HUDEP-2 (cell line): ENCODE data around the gene WNT6.

Source experiments
- DNase-seq, 76 experiments: peaks; one replicate each; lab custom pipeline; 2025; ENCODE audit not compliant: unreplicated experiment in 76 of 76; lab: John Stamatoyannopoulos, UW

WNT6 gene

DNA sequence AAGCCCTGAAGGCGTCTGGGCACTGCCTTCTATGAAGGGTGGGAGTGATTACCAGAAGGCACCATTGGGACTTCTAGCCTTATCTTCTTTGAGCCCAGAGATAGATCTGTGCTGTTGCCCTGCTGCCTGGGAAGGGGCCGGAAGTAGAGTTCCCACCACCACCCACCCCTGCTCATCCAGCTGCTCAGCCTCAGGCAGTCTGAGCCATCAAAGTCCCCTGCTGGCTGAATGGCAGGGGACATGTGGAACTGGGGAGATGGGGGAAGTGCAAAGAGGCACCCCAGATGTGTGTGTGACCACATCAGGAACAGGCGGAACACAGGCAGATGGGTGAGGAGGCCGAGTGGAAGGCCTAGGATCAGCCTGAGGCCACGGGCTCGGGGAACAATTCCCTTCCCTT lies 17.7 kb downstream of the WNT6 start:
- DNase-seq, result peak in 13 of 76 experiments; percentile 1 to 53 (median 19)

DNA sequence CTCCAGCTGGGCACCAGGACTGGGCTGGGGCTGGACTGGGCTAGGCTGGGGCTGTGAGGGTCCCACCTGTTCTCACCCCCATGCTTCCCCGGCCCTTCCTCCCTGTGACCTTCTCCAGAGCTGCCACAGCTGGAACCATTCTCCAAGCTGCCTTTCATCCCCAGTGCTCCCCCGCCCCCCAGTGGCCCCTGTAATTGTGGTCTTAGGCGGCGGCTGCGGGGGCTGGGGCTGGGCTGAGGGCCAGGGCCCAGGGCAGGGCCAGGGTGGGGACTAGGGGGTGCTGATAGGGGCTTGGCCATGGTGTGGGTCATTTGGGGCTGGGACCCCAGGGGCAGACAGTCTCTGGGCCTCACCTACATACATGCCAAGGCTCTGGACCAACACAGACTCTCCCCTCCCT lies 18.3 kb downstream of the WNT6 start:
- DNase-seq, result no peak

DNA sequence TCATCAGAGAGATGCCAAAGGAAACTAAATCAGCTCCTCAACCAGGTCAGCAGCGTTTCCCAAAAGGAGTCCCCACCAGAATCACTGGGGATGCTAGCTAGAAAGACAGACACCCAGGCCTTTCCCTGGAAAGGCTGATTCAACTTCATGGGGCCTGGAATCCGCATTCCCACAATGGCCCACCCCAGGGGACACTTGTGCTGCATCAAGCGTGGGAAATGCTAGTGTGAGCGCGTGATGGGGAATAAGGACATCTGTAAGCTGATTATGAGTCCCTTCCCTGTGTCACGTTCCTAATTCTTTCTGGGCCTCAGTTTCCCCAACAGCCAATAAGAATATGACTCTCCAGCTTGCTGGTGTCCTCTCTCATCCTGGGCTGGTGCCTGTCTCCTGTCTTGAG lies 18.9 kb downstream of the WNT6 start:
- no peak for DNase-seq

DNA sequence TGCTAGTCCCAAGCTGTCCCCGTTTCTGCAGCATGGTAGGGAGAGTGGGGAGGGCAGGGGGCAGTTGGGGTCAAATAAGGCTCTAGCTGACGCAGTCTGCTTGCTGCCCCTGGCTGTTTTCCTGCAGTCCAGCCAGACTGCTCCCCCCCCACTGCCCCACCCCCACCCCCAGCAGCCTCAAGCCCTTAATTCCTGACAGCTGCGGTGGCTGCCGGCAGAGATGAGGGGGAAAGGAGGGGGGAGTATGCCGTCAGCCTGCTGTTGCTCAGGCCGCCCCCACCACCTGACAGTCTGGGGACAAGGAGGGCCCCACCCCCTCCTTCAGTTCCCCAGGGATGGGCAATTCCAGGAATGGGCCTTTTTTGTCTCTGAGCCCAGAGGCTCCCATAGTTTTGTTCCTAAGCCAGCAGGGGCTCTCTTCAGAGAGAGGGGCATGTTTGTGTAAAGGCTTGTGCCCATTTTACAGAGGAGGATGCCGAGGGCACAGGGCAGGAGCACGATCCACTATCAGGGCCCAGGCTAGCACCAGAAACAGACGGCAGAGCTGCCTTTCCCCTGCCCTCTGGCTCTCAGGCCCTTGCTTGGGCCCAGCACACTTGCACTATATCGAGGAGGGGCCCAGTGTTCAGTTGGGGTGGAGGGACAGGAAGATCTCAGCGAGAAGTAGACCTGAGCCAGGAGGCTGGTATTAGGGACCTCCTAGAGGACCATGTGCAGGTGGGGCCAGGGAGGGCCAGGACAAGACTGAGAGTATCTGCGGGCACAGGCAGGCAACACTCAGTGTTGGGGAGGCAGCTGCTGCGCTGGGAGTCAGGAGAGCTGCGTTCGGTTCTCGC lies 19.5 kb downstream of the WNT6 start:
- DNase-seq, result no peak

DNA sequence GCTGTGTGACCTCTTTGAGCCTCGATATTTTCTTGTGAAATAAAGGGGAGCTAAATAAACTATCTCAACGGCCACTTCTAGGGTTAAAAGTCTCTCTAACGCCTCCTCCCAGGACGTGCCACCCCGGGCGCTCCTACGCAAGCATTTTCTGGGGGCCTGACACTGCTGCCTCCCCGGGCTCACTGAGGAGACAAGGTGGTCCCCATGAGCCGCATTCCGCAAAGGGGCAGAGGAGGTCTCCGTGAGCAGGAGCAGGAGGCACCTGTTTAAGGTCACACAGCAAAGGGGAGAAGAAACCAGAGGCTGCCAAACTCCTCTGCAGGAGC lies 20.1 kb downstream of the WNT6 start:
- DNase-seq, result no peak

DNA sequence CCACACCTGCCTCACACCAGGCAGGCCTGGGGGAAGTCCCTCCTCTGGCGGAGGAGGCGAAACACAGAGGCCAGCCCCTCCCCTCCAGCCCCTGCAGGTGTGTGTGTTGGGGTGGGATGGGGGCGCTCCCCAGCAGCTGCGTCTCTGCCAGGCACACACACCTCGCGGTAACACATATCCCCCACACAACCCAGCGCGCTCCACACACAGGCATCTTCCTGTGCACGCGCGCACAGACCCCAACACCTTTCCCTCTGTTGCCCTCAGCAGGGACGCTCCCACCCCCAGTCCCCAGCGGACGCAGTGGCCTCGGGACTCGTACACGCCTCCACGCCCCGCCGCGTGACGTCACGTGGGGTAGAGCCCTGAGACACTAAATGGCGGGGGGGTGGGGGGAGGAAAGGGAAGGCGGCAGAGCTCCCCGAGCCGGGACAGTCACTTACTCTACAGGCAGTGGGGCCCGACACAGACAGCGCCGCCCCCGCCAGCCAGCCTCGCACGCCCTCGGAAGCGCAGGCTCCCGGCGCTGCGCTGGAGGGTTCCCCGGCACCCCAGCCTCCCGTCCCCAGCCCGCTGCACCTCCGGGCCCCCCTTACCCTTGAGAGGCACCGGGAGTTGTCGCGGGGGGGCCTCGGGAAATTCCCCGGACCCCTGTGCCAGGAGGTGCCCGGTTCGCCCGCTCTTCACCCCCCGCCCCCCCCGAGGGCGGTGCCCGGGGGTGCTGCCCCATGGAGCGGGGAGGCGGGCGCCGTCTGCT lies 20.7 kb downstream of the WNT6 start, which contains the start of gene WNT10A:
Gene WNT10A (plus strand): TSS at position 751 of the 757 bp plus-strand sequence. CDS start 144 bp downstream, outside the sequence.
- peak in 1 of 76 experiments; percentile 9 for DNase-seq

DNA sequence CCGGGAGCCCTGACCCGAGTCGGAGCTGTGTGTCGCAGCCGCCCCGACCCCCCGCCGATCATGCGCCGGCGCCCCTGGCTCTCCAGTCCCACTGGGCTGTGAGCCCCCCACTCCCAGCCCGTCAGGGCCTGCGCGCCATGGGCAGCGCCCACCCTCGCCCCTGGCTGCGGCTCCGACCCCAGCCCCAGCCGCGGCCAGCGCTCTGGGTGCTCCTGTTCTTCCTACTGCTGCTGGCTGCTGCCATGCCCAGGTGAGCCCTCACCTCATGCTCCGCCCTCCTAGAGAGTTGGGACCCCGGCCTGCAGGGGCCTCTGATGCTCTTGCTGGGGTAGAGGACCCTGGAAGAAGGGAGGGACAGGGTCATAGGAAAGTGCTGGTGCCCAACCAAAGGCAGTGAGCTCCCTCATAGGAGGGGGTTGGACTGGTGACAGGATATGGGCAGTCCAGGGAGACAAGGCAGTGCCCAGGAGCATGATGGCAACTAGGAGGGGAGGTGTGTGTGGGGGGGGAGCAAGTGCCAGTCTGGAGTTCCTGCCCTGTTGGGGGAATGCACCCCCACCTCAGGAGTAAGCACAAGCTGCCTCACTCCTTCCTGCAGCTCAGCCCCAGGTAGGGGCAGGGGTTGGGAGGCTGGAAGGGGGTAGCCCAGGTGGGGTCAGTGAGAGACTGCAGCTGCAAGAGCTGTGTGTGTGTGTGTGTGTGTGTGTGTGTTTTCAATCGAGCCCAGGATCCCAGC lies 21.4 kb downstream of the WNT6 start:
- no peak for DNase-seq

DNA sequence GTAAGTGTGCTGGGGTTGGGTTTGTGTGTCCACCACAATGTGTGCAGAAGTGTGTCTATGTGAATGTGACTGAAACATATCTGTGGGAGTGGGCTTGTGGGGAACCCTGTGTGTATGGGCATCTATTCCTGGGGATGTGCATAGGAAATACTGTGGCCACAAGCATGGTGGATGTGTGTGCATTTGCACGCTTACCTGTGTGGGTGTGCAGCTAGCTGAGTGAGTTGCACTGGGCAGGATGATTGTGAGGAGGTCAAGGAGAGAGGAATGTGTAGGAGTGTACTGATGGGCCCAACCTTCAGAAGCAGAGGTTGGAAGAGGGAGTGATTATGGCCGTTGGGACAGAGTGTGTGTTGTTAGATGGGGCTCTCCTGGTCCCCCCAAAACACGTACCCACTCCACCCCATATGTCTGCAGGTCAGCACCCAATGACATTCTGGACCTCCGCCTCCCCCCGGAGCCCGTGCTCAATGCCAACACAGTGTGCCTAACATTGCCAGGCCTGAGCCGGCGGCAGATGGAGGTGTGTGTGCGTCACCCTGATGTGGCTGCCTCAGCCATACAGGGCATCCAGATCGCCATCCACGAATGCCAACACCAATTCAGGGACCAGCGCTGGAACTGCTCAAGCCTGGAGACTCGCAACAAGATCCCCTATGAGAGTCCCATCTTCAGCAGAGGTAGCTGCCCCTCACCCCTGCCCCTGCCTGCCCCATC lies 22.3 kb downstream of the WNT6 start:
- DNase-seq, result no peak

DNA sequence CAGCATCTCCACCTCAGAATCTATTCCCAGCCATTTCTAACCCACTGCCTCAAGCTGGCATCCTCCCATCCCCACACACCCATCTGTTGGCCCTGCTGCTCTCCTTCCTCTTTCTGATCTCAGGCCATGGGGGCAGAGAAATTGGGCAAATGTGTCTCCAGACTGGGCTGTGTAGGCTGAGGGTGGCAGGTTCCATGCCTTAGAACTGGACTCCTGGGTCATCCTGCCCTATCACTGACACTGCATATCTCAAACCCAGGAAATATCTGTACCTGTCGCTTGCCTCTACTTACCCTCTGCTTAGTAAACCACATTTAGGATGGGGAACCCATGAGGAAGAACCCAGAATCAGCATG lies 22.8 kb downstream of the WNT6 start:
- DNase-seq, result no peak

DNA sequence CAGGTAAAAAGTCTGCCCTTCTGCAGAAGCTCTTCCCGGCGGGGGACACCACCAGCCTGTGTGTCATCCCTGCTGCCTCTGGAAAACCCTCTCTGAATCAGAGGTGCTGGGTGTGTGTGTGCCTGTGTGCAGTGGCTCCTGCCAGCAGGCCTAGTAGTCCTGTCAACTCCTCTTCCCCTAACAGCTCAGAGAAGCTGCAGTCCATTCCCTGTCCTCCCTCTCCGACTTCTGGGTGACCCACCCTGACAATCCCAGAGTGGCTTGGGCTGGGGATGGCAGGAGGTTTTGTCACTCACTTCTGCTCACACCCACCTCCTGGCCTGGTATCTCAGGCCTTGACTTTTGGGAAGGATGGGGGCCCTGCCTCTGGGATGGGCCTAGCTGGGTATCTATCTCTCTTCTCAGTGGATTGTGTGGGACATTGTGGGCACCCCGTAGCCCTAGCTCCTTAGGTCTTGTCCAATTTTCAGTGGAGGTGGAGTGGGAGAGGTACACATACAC lies 23.3 kb downstream of the WNT6 start:
- no peak for DNase-seq

DNA sequence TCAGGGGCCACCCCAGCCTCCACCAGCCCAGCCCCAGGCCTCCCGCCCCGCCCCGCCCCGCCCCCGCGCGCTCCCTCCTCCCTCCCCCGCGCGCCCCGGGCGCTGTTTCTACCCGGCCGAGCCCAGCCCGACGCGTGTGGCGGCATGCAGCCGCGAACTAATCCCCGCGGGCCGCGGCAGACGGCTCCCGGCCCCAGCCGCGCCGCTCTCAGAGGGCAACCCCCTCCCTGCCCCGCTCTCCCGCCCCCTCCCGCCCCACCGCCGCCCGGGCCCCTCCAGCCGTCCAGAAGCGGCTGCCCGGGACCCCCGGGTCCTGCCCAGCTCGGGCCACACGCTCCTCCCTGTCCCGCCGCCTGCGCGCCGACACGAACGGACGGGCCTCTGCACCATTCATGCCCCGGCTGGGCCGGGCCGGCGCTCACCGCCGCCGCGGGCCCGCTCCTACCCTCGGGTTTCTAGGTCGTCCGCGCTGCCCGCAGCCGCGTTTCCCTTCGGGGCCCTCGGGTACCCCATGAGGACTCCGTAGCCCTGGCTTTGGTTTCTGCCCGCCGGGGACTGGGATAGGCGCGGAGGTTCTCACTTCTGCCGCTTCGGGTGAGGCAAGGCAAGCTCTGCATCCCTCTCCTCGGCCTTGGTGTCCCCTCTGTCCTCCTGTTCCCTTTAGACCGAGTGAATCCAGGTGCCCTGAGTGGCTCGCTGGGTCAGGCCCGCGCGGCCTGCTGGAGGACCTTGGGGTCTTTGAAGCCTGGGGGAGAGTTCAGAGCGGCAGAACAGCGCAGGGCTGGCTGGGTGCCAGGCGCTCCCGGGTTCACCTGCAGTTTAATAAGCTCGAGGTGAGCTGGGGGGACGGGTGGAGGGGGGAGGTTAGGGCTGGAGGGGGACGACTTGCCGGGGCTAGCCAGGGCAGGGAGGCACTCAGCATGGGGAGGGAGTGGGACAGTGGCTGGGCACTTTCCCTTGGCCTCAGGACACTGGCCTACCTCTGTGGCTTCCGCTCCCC lies 24.2 kb downstream of the WNT6 start:
- peak in 1 of 76 experiments; percentile 8 for DNase-seq

DNA sequence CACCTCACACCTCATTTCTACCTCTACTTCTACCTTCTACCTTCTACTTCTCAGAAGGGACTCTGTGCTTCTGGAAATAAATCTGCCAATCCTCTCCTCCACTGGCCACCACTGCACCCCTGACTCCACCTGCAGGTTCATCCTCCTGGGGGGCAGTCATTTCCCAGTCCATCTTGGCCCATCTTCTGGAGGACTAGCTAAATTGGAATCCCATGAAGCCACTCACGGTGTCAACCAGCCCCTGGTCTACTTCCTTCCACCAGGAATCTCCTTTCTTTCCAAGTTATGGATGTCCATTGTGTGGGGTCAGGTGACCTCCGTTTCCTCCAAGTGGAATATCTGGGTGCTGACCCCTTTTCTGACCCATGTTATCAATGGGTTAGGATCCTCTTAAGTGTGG lies 24.9 kb downstream of the WNT6 start:
- DNase-seq, result no peak

DNA sequence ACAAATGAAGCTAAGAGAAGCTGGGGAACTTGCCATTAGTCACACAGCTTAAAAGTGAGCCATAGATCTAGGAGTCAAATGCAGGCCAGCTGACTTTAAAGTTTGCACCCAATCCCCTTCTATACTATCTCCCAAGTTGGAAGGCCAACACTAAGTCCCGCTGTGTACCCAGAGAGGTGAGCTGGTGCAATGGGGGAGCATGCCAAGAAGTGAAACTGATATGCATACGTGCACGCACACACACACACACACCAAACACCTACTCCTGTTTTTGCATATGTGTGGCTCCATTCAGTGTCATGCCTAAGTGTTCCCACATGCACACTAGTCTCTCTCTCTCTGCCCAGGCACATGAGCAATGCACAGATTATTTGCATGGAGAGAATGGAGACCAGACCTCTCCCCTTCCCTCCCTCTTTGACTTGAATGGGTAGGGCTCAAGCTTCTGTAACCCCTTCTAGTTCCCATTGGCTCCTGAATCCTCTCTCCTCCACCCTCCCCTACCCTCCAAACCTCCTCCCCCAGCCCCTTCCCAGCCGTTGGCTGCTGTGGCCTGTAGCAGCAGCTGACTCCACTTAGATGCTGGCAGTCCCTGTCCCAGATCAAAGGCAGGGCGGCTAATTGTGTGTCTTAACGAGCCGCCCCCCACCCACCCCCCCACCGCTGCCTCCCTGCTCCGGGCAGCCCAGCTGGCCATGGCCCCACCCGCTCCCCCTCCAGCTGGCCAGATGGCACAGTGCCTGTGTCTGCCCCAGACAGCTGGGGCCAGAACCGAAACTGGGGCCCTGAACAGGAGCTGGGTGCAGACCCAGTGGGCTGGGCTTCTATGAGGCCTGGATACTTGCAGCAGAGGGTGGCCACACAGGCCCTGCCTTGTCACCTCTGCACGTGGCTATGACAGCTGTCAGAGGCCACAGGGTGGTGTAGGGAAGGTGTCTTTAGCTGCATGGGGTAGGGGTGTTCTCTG lies 26.7 kb downstream of the WNT6 start:
- DNase-seq, result no peak

DNA sequence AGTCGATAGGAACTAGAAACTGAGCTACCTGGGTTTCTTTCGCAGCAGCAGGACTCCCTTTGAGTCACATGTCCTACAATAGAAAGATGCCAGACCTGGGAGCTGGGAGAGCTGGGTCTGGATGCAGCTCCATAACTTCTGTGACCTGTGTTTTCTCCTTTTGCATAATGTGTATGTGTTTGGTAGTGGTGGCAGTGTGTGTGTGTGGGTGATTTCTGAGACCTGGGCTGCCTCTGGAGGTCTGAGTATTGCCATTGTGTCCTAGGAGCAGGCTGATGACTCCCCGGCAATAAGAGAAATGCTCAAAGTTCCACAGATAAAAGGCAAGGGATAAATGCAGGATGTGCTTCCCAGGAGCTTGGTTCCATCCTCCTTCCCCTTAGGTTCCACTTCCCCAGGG lies 27.5 kb downstream of the WNT6 start:
- no peak for DNase-seq

DNA sequence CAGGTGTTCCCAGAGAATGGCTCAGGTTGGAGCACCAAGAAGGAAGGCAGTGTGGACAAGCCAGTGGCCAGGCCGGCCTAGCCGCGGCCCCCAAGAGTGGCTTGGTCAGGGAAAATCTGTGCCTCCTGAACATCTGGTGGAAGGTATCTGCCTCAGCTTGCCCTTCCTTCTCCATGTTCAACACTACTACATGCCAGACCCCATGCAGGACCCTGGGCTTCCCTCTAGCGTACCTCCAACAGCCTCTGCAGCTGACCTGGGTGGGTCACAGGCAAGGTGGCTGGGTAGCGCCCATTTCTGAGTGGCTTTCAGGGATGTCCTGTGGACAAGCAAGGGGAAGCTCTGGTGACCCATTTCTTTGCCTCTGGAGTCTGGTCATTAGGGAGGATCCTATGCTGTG lies 28.7 kb downstream of the WNT6 start:
- DNase-seq, result no peak

DNA sequence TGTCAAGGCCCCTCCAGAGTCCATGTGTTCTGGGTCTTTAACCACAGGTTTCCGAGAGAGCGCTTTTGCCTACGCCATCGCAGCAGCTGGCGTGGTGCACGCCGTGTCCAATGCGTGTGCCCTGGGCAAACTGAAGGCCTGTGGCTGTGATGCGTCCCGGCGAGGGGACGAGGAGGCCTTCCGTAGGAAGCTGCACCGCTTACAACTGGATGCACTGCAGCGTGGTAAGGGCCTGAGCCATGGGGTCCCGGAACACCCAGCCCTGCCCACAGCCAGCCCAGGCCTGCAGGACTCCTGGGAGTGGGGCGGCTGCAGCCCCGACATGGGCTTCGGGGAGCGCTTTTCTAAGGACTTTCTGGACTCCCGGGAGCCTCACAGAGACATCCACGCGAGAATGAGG lies 30.3 kb downstream of the WNT6 start:
- no peak for DNase-seq

DNA sequence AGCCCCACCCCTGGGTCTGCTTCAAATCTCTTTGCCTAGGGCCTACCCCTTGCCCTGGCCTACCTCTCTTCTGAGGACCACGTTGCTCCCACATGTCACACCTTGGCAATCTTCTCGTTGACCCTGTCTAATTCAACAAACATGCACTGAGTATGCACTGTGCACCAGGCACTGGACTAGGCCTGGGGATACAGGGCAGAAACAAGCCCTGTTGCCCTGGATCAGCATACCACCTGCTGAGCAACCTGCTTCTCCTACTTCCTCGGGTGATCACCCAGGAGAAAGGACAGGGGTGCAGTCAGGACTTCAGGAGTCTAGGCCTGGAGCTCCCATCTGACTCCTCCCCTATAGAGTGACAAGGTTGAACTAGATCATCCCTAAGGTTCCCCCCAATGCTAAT lies 30.8 kb downstream of the WNT6 start:
- no peak for DNase-seq
